Neutrophil (primary cell): ENCODE results near the gene LGALS1.

Experiments used
- H3K27ac ChIP-seq: fragments of 200-600 bp; sonication (generic); 2 replicates; pipeline ENCODE4 v1.5.1; 2016; ENCODE audit warnings: mild to moderate bottlenecking, moderate library complexity
- H3K27me3 ChIP-seq: fragments of 200-600 bp; sonication (generic); 2 replicates; pipeline ENCODE4 v1.6.0; 2016; ENCODE audit warnings: mild to moderate bottlenecking
- H3K36me3 ChIP-seq: fragments of 200-600 bp; sonication (generic); 2 replicates; pipeline ENCODE4 v1.5.1; 2017
- H3K4me1 ChIP-seq, 2 experiments: fragments of 200-600 bp in 1 of 2; sonication (generic) in 1 of 2; 1 replicate in 1 of 2; 2 replicates in 1 of 2; pipeline versions ENCODE4 v1.5.1 to v1.6.1; 2013 to 2016; ENCODE audit warnings: low read depth in 1 of 2, low read length in 1 of 2, mild to moderate bottlenecking in 1 of 2, moderate library complexity in 1 of 2; ENCODE audit not compliant: control insufficient read depth in 1 of 2, insufficient read depth in 1 of 2
- H3K4me3 ChIP-seq, 2 experiments: fragments of 200-600 bp in 1 of 2; sonication (generic) in 1 of 2; 1 replicate in 1 of 2; 2 replicates in 1 of 2; pipeline ENCODE4 v1.5.1; 2013 to 2016; ENCODE audit warnings: low read depth in 1 of 2, low read length in 1 of 2, mild to moderate bottlenecking in 1 of 2, moderate library complexity in 1 of 2
- H3K9me3 ChIP-seq: fragments of 200-600 bp; sonication (generic); 2 replicates; pipeline ENCODE4 v1.5.1; 2016
- CTCF ChIP-seq: fragments of 200-600 bp; sonication (generic); IDR thresholded peaks from 2 replicates; pipeline ENCODE4 v1.5.1; 2016; ENCODE audit warnings: antibody characterized with exemption

The LGALS1 gene

GRCh38 chr22:37674951-37675929 lies at the start of gene LGALS1:
TSS of gene LGALS1 (plus strand) at chr22:37675636. CDS start at chr22:37675703, 67 bp downstream.
- H3K27me3 ChIP-seq = peaks cover 17% of the 10 kb centered on the region
- H3K9me3 ChIP-seq = no peaks in the 10 kb centered on the region
- peak within 1 kb of the TSS; percentile 93 for H3K27ac ChIP-seq
- H3K4me1 ChIP-seq = peaks cover 39 to 61% of the 10 kb centered on the region in 2 experiments
- peaks cover 5% of the 10 kb centered on the region for H3K36me3 ChIP-seq
- peak within 1 kb of the TSS; percentile 62 to 84 for H3K4me3 ChIP-seq
- no peak for TF ChIP-seq CTCF

GRCh38 chr22:37625737-37626136 lies 49.7 kb upstream of the LGALS1 start:
- Histone ChIP-seq H3K36me3 (peaks cover 53% of the 10 kb centered on the region), H3K9me3 (no peaks in the 10 kb centered on the region), H3K27ac (no peak overlapping the region), H3K4me1 (peaks cover 17 to 29% of the 10 kb centered on the region in 2 experiments), H3K4me3 (no peak overlapping the region), H3K27me3 (no peaks in the 10 kb centered on the region)
- no peak for TF ChIP-seq CTCF

GRCh38 chr22:37626144-37626543 lies 49.3 kb upstream of the LGALS1 start:
- peak overlapping the region; percentile 87 for H3K27ac ChIP-seq
- no peak overlapping the region for H3K4me3 ChIP-seq
- H3K36me3 ChIP-seq = peaks cover 53% of the 10 kb centered on the region
- no peaks in the 10 kb centered on the region for H3K9me3 ChIP-seq
- H3K27me3 ChIP-seq = no peaks in the 10 kb centered on the region
- no peak for TF ChIP-seq CTCF
- H3K4me1 ChIP-seq = peaks cover 17 to 29% of the 10 kb centered on the region in 2 experiments

GRCh38 chr22:37626556-37627075 lies 48.8 kb upstream of the LGALS1 start:
- Histone ChIP-seq H3K36me3 (peaks cover 51% of the 10 kb centered on the region), H3K27me3 (no peaks in the 10 kb centered on the region), H3K4me3 (peak overlapping the region in 1 of 2 experiments; percentile 25), H3K4me1 (peaks cover 17 to 29% of the 10 kb centered on the region in 2 experiments), H3K27ac (peak overlapping the region; percentile 87), H3K9me3 (no peaks in the 10 kb centered on the region)
- no peak for TF ChIP-seq CTCF

- no peak for TF ChIP-seq CTCF
- Histone ChIP-seq H3K36me3 (peaks cover 50% of the 10 kb centered on the region), H3K27ac (peak overlapping the region; percentile 87), H3K4me3 (peak overlapping the region in 1 of 2 experiments; percentile 25), H3K9me3 (no peaks in the 10 kb centered on the region), H3K4me1 (peaks cover 18 to 29% of the 10 kb centered on the region in 2 experiments), H3K27me3 (no peaks in the 10 kb centered on the region)
These were observed 48.3 kb upstream of the LGALS1 start for GRCh38 chr22:37627121-37627520.
